GM12891 (cell line): ENCODE measurements around the gene BTBD9.

Experiments used
- POLR2A ChIP-seq: IDR thresholded peaks from 2 replicates; pipeline ENCODE4 v1.6.1; 2011; ENCODE audit warnings: low read depth, low read length, control low read depth
- POLR2AphosphoS5 ChIP-seq: IDR thresholded peaks from 2 replicates; pipeline ENCODE4 v1.6.1; 2011; ENCODE audit warnings: low read depth, low read length, control low read depth
- POU2F2 ChIP-seq: IDR thresholded peaks from 2 replicates; pipeline ENCODE4 v1.6.1; 2011; ENCODE audit warnings: low read depth, mild to moderate bottlenecking, control low read depth, low read length, moderate library complexity

DNA sequence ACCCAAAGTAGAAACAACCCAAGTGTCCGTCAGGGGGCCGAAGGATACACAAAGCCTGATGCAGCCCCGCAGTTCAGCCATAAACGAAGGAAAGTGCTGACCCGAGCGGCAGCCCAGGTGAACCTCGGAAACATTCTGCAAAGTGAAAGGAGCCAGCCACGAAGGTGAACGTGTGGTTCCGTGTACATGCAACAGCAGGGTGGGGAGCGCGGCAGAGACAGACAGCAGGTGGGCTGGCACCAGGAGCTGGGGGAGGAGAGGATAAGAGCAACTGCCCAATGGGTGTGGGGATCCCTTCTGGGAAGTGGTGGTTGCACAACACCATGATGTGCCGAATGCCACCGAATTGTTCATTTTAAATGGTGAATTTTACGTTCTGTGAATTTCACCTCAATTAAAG lies 478.4 kb downstream of the BTBD9 start:
- TF ChIP-seq POLR2AphosphoS5 = no peak
- no peak for TF ChIP-seq POLR2A
- no peak for TF ChIP-seq POU2F2
